ENCODE data around the gene KCNJ11. TPM values are rescaled to one million over a fixed set of nuclear protein-coding genes. Genes with fewer than 3 reads are reported as not detected.

Gene KCNJ11
- total and polyA plus RNA-seq, 10 of the 15 experiments (the other 5 are each of a cell fraction or from before 2014, with no cell fraction given): 0.06 to 0.56 (median 0.21) TPM; not detected in 6

DNA sequence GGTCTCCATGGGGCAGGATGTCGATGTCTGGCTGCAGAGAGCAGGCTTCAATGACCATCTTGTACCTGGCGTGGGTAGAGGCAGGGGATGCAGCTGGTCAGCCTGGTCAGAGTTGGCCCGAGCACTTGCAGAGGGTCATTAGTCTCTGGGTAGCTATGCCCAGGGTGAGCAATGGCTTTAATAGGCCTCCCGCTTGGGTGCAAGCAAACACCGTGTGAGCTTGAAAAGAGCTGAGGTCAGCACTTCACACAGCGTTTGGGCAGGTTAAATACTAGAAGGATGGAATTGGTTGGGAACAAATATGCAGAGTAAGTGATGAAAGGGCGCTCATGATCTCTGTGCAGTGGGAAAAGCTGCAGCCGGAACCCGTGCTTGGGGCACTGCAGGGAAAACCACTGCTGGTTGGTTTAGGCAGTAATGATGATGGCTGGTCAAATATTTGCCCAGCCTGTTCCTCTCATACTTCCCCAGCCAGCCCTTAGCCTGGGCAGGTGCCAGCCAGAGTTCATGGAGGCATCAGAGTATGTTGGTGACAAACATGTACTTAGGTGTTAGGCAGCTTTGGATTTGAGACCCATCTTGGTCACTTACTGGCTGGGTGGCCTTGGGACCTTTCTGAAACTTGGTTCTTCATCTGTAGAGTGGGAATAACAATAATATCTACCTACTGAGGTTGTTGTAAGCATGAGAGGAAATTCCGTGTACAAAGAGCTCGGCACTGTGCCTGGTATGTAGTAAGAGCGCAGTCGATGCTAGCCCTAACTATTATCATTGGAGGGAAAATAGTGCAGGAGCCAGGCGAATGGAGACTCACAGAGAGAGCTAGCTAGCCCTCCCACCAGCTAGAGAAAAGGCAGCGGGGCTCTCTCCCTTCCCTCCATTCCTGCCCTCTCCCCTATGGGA lies 25.2 kb upstream of the KCNJ11 start:
- H3K4me1 ChIP-seq (ENCODE audit: control insufficient read depth, insufficient read depth, low read length): no peaks in the 10 kb centered on the region
- no peaks in the 10 kb centered on the region for H3K9me3 ChIP-seq (replicated peaks; ENCODE audit: control insufficient read depth, insufficient read depth, low read length)
- ATAC-seq: no peak
- H2AFZ ChIP-seq (ENCODE audit: control insufficient read depth, low read depth, low read length): no peak overlapping the region
- H3K36me3 ChIP-seq (ENCODE audit: control insufficient read depth in 2 of 2, insufficient read depth in 2 of 2, low read length in 1 of 2): no peaks in the 10 kb centered on the region
- in situ Hi-C loops (cut with MboI): no loop called here
- RAD21 ChIA-PET (ENCODE audit: unreplicated experiment): no interaction called here
- POLR2A ChIA-PET: no interaction called here
- no peaks in the 10 kb centered on the region; a peak in 2 of 4 replicates for H3K27me3 ChIP-seq (replicated peaks in 1 of 2; ENCODE audit: control insufficient read depth in 2 of 2, insufficient read depth in 2 of 2, low read length in 1 of 2)
- FAIRE-seq: no peak
- H4K20me1 ChIP-seq (ENCODE audit: control insufficient read depth, insufficient read depth): no peaks in the 10 kb centered on the region
- no peak overlapping the region for H3K9ac ChIP-seq (ENCODE audit: control insufficient read depth, insufficient read depth, low read length)
- no peaks in the 10 kb centered on the region for H3K79me2 ChIP-seq (ENCODE audit: control insufficient read depth, insufficient read depth, low read length)
- no peak overlapping the region for H3K4me2 ChIP-seq (ENCODE audit: control insufficient read depth, insufficient read depth)
- WGBS (ENCODE audit: insufficient coverage, insufficient replicate concordance, low lambda C conversion rate, missing lambda C conversion rate): 40% methylated on average over 15 of the region's 15 CpGs
- CTCF ChIA-PET: no interaction called here
- H3K27ac ChIP-seq (ENCODE audit: control insufficient read depth, insufficient read depth): no peak overlapping the region
- DNase-seq (ENCODE audit: low read depth, low spot score): no peak
- SMC1A ChIA-PET (ENCODE audit: uncharacterized antibody, unreplicated experiment): no interaction called here
- intact Hi-C loops (cut with micrococcal nuclease; ENCODE audit: unreplicated experiment): no loop called here
- BruUV-seq (replicated peaks): no TSS peak
- no peak overlapping the region for H3K4me3 ChIP-seq
- TF ChIP-seq RAD51 (IDR thresholded peaks at IDR 0.05) (no peak), CHD1 (IDR thresholded peaks at IDR 0.05; ENCODE audit: low read depth, low read length) (no peak), TCF7 (IDR thresholded peaks at IDR 0.05; ENCODE audit: borderline replicate concordance) (no peak), RUNX3 (IDR thresholded peaks at IDR 0.05; ENCODE audit: low read length) (no peak), MXI1 (IDR thresholded peaks at IDR 0.05; ENCODE audit: low read depth, low read length) (no peak), NFYB (IDR thresholded peaks at IDR 0.05; ENCODE audit: insufficient read depth, low read depth, low read length) (no peak), SMAD5 (IDR thresholded peaks at IDR 0.05; ENCODE audit: low read depth) (no peak), ZNF274 (IDR thresholded peaks at IDR 0.05; ENCODE audit: insufficient read depth, insufficient read length) (no peak), RFX5 (IDR thresholded peaks at IDR 0.05; ENCODE audit: low read depth, low read length) (no peak), ZNF622 (IDR thresholded peaks at IDR 0.05) (no peak), YY1 (IDR thresholded peaks at IDR 0.05; ENCODE audit: low read depth, low read length) (no peak), SIN3A (IDR thresholded peaks at IDR 0.05; ENCODE audit: low read depth, low read length) (no peak), CBX3 (IDR thresholded peaks at IDR 0.05; ENCODE audit: borderline replicate concordance, low read depth) (no peak), NR2C2 (IDR thresholded peaks at IDR 0.05; ENCODE audit: borderline replicate concordance, control insufficient read depth, insufficient read length, low read depth) (no peak), SMAD1 (IDR thresholded peaks at IDR 0.05; ENCODE audit: low read depth, partially characterized antibody) (no peak), CREB1 (IDR thresholded peaks at IDR 0.05; ENCODE audit: low read depth) (no peak)
- TF ChIP-seq, protein P1, sequence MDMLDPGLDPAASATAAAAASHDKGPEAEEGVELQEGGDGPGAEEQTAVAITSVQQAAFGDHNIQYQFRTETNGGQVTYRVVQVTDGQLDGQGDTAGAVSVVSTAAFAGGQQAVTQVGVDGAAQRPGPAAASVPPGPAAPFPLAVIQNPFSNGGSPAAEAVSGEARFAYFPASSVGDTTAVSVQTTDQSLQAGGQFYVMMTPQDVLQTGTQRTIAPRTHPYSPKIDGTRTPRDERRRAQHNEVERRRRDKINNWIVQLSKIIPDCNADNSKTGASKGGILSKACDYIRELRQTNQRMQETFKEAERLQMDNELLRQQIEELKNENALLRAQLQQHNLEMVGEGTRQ (IDR thresholded peaks at IDR 0.05; ENCODE audit: borderline replicate concordance, low read depth, low read length): no peak
- TF ChIP-seq, protein P2, sequence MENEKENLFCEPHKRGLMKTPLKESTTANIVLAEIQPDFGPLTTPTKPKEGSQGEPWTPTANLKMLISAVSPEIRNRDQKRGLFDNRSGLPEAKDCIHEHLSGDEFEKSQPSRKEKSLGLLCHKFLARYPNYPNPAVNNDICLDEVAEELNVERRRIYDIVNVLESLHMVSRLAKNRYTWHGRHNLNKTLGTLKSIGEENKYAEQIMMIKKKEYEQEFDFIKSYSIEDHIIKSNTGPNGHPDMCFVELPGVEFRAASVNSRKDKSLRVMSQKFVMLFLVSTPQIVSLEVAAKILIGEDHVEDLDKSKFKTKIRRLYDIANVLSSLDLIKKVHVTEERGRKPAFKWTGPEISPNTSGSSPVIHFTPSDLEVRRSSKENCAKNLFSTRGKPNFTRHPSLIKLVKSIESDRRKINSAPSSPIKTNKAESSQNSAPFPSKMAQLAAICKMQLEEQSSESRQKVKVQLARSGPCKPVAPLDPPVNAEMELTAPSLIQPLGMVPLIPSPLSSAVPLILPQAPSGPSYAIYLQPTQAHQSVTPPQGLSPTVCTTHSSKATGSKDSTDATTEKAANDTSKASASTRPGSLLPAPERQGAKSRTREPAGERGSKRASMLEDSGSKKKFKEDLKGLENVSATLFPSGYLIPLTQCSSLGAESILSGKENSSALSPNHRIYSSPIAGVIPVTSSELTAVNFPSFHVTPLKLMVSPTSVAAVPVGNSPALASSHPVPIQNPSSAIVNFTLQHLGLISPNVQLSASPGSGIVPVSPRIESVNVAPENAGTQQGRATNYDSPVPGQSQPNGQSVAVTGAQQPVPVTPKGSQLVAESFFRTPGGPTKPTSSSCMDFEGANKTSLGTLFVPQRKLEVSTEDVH (IDR thresholded peaks at IDR 0.05; ENCODE audit: low read depth, partially characterized antibody): no peak
- TF ChIP-seq, protein P3, sequence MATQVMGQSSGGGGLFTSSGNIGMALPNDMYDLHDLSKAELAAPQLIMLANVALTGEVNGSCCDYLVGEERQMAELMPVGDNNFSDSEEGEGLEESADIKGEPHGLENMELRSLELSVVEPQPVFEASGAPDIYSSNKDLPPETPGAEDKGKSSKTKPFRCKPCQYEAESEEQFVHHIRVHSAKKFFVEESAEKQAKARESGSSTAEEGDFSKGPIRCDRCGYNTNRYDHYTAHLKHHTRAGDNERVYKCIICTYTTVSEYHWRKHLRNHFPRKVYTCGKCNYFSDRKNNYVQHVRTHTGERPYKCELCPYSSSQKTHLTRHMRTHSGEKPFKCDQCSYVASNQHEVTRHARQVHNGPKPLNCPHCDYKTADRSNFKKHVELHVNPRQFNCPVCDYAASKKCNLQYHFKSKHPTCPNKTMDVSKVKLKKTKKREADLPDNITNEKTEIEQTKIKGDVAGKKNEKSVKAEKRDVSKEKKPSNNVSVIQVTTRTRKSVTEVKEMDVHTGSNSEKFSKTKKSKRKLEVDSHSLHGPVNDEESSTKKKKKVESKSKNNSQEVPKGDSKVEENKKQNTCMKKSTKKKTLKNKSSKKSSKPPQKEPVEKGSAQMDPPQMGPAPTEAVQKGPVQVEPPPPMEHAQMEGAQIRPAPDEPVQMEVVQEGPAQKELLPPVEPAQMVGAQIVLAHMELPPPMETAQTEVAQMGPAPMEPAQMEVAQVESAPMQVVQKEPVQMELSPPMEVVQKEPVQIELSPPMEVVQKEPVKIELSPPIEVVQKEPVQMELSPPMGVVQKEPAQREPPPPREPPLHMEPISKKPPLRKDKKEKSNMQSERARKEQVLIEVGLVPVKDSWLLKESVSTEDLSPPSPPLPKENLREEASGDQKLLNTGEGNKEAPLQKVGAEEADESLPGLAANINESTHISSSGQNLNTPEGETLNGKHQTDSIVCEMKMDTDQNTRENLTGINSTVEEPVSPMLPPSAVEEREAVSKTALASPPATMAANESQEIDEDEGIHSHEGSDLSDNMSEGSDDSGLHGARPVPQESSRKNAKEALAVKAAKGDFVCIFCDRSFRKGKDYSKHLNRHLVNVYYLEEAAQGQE (IDR thresholded peaks at IDR 0.05; ENCODE audit: low read depth, low read length): no peak
